SK-N-SH (cell line): Measurements from ENCODE around the gene PAEP. TPM values are rescaled to one million over a fixed set of nuclear protein-coding genes. Genes with fewer than 3 reads are reported as not detected.

Experiments used
- CTCF ChIA-PET: fragments of 300-600, 350-600 bp; formaldehyde crosslinking; extraction: SDS; loops from one replicate; lab custom pipeline; 2021; lab: Yijun Ruan, JAX
- POLR2A ChIA-PET: fragments of 350-600 bp; sonication (Branson Sonifier 250); formaldehyde crosslinking; extraction: SDS; loops from one replicate; lab custom pipeline; 2020; ENCODE audit warnings: antibody characterized with exemption, inconsistent platforms; lab: Yijun Ruan, JAX
- DNase-seq: peaks from one replicate; pipeline ENCODE4 v3.0.0; 2012
- H2AFZ ChIP-seq: fragments of 200-600 bp; sonication (generic); 2 replicates; pipeline ENCODE4 v1.8.1; 2016; ENCODE audit warnings: antibody characterized with exemption, mild to moderate bottlenecking, low read depth
- H3F3A ChIP-seq: fragments of 200-600 bp; sonication (generic); replicated peaks from 2 replicates; pipeline ENCODE3; 2016; ENCODE audit warnings: antibody characterized with exemption, mild to moderate bottlenecking; ENCODE audit not compliant: insufficient read depth
- H3K27ac ChIP-seq, 2 experiments: fragments of 200-500 bp in 1 of 2; fragments of 200-600 bp in 1 of 2; sonication (Bioruptor generic) in 1 of 2; sonication (generic), shearing (Covaris generic) in 1 of 2; 2 replicates each; pipeline versions ENCODE4 v1.5.1 to v1.6.1; 2014 to 2016; ENCODE audit warnings: low read depth in 2 of 2, inconsistent platforms in 1 of 2, low read length in 1 of 2, mild to moderate bottlenecking in 1 of 2, mixed read lengths in 1 of 2
- H3K27me3 ChIP-seq: fragments of 200-600 bp; sonication (generic), shearing (Covaris generic); 2 replicates; pipeline ENCODE4 v1.6.1; 2016; ENCODE audit warnings: mixed run types; ENCODE audit not compliant: insufficient read depth
- H3K36me3 ChIP-seq, 2 experiments: fragments of 200-500 bp in 1 of 2; fragments of 200-600 bp in 1 of 2; sonication (Bioruptor generic) in 1 of 2; sonication (generic) in 1 of 2; replicated peaks in 1 of 2; 2 replicates each; pipeline versions ENCODE3 to v1.5.1; 2014 to 2016; ENCODE audit warnings: low read length in 1 of 2, mild to moderate bottlenecking in 1 of 2; ENCODE audit not compliant: insufficient read depth in 2 of 2, control insufficient read depth in 1 of 2
- H3K4me1 ChIP-seq, 2 experiments: fragments of 200-500 bp in 1 of 2; fragments of 200-600 bp in 1 of 2; sonication (Bioruptor generic) in 1 of 2; sonication (generic), shearing (Covaris generic) in 1 of 2; 2 replicates each; pipeline versions ENCODE4 v1.5.1 to v1.6.1; 2014 to 2016; ENCODE audit warnings: low read depth in 1 of 2, low read length in 1 of 2, mixed run types in 1 of 2; ENCODE audit not compliant: insufficient read depth in 2 of 2, control insufficient read depth in 1 of 2
- H3K4me2 ChIP-seq: fragments of 200-600 bp; sonication (generic), shearing (Covaris generic); 2 replicates; pipeline ENCODE4 v1.6.1; 2017; ENCODE audit warnings: mixed run types
- H3K4me3 ChIP-seq, 2 experiments: fragments of 200-500 bp in 1 of 2; fragments of 200-600 bp in 1 of 2; sonication (Bioruptor generic) in 1 of 2; sonication (generic), shearing (Covaris generic) in 1 of 2; 2 replicates each; pipeline versions ENCODE4 v1.5.1 to v1.8.1; 2014 to 2016; ENCODE audit warnings: low read depth in 2 of 2, inconsistent platforms in 1 of 2, low read length in 1 of 2, mild to moderate bottlenecking in 1 of 2, mixed read lengths in 1 of 2, moderate library complexity in 1 of 2
- H3K79me2 ChIP-seq: fragments of 200-600 bp; sonication (generic); 2 replicates; pipeline ENCODE4 v1.8.1; 2017; ENCODE audit warnings: mild to moderate bottlenecking; ENCODE audit not compliant: insufficient read depth
- H3K9ac ChIP-seq: fragments of 200-600 bp; sonication (generic); 2 replicates; pipeline ENCODE4 v1.6.1; 2017; ENCODE audit warnings: mixed run types
- H3K9me2 ChIP-seq: fragments of 200-600 bp; sonication (generic); 2 replicates; pipeline ENCODE4 v1.6.1; 2017; ENCODE audit warnings: mixed run types
- H3K9me3 ChIP-seq: fragments of 200-600 bp; sonication (generic); 2 replicates; pipeline ENCODE4 v1.6.1; 2017; ENCODE audit warnings: mixed run types, mild to moderate bottlenecking, moderate library complexity
- H4K20me1 ChIP-seq: fragments of 200-600 bp; sonication (generic); 2 replicates; pipeline ENCODE4 v1.6.1; 2017; ENCODE audit warnings: mild to moderate bottlenecking, mixed run types; ENCODE audit not compliant: insufficient read depth
- CHD2 ChIP-seq: fragments of 150-350 bp; IDR thresholded peaks from 2 replicates; pipeline ENCODE4 v1.6.1; 2018; ENCODE audit warnings: low read length; ENCODE audit not compliant: partially characterized antibody
- FOSL2 ChIP-seq: IDR thresholded peaks from 2 replicates; pipeline ENCODE4 v1.4.0; 2012; ENCODE audit warnings: low read depth, mild to moderate bottlenecking, moderate library complexity, borderline replicate concordance
- GABPA ChIP-seq: IDR thresholded peaks from 2 replicates; pipeline ENCODE4 v1.4.0; 2012; ENCODE audit warnings: low read depth, mild to moderate bottlenecking
- MEF2A ChIP-seq: IDR thresholded peaks from 2 replicates; pipeline ENCODE4 v1.4.0; 2012; ENCODE audit warnings: low read depth, borderline replicate concordance
- NFIC ChIP-seq: IDR thresholded peaks from 2 replicates; pipeline ENCODE4 v1.4.0; 2012; ENCODE audit warnings: borderline replicate concordance
- NRF1 ChIP-seq: IDR thresholded peaks from 2 replicates; pipeline ENCODE4 v1.6.1; 2012; ENCODE audit warnings: low read depth, mild to moderate bottlenecking, low read length
- RAD21 ChIP-seq: IDR thresholded peaks from 2 replicates; pipeline ENCODE4 v1.6.1; 2012; ENCODE audit warnings: mild to moderate bottlenecking, low read length
- RCOR1 ChIP-seq: fragments of 150-350 bp; IDR thresholded peaks from 2 replicates; pipeline ENCODE4 v1.6.1; 2017; ENCODE audit warnings: antibody characterized with exemption, low read length
- RXRA ChIP-seq: IDR thresholded peaks from 2 replicates; pipeline ENCODE4 v1.4.0; 2012; ENCODE audit warnings: low read depth, mild to moderate bottlenecking, borderline replicate concordance
- SMC3 ChIP-seq: IDR thresholded peaks from 2 replicates; pipeline ENCODE4 v1.6.1; 2012; ENCODE audit warnings: low read depth, low read length, improper control_type of control experiment
- USF1 ChIP-seq: IDR thresholded peaks from 2 replicates; pipeline ENCODE4 v1.4.0; 2012; ENCODE audit warnings: low read depth, borderline replicate concordance
- WGBS: methylation state at CpG from one replicate; pipeline ENCODE4 v1.1.6; 2017; ENCODE audit warnings: low lambda C conversion rate; 5-methylcytosine and 5-hydroxymethylcytosine counted together
- polyA plus RNA-seq, 3 experiments: library from polyadenylated mRNA; depleted of rRNA; stranded (reverse); fragments of >200 nt; gene quantifications; 2 replicates each; pipeline ENCODE4 v1.2.3, GENCODE V29; 2012
- TF ChIP-seq, protein P1 (sequence below): IDR thresholded peaks from 2 replicates; pipeline ENCODE4 v1.6.1; 2012; ENCODE audit warnings: mild to moderate bottlenecking, low read depth, low read length, moderate library complexity
- TF ChIP-seq, protein P2 (sequence below): fragments of 200-600 bp; sonication (generic); IDR thresholded peaks from 2 replicates; pipeline ENCODE4 v1.6.1; 2017; ENCODE audit warnings: antibody characterized with exemption, mild to moderate bottlenecking, moderate library complexity

Gene PAEP
- polyA plus RNA-seq, 1 of the 3 experiments (the other 2 are of a cell fraction): 0.08 TPM

GRCh38 chr9:135612437-135612836 lies 50.9 kb downstream of the PAEP start:
- no peaks in the 10 kb centered on the region for H3K27me3 ChIP-seq
- TF ChIP-seq RAD21: no peak
- no peak for TF ChIP-seq NFIC
- no peak for TF ChIP-seq GABPA
- TF ChIP-seq, protein P1, sequence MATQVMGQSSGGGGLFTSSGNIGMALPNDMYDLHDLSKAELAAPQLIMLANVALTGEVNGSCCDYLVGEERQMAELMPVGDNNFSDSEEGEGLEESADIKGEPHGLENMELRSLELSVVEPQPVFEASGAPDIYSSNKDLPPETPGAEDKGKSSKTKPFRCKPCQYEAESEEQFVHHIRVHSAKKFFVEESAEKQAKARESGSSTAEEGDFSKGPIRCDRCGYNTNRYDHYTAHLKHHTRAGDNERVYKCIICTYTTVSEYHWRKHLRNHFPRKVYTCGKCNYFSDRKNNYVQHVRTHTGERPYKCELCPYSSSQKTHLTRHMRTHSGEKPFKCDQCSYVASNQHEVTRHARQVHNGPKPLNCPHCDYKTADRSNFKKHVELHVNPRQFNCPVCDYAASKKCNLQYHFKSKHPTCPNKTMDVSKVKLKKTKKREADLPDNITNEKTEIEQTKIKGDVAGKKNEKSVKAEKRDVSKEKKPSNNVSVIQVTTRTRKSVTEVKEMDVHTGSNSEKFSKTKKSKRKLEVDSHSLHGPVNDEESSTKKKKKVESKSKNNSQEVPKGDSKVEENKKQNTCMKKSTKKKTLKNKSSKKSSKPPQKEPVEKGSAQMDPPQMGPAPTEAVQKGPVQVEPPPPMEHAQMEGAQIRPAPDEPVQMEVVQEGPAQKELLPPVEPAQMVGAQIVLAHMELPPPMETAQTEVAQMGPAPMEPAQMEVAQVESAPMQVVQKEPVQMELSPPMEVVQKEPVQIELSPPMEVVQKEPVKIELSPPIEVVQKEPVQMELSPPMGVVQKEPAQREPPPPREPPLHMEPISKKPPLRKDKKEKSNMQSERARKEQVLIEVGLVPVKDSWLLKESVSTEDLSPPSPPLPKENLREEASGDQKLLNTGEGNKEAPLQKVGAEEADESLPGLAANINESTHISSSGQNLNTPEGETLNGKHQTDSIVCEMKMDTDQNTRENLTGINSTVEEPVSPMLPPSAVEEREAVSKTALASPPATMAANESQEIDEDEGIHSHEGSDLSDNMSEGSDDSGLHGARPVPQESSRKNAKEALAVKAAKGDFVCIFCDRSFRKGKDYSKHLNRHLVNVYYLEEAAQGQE: no peak
- no peak for TF ChIP-seq RCOR1
- TF ChIP-seq CHD2: no peak
- TF ChIP-seq SMC3: no peak
- no peak for TF ChIP-seq MEF2A
- TF ChIP-seq, all 33 proteins: peak for 0
- Histone ChIP-seq H3K36me3 (no peaks in the 10 kb centered on the region), H3K9me2 (no peaks in the 10 kb centered on the region), H3K4me3 (no peak overlapping the region), H3K79me2 (no peaks in the 10 kb centered on the region), H3K4me2 (no peak overlapping the region), H4K20me1 (no peaks in the 10 kb centered on the region), H3K9ac (no peak overlapping the region), H3K4me1 (peaks cover 0 to 18% of the 10 kb centered on the region in 2 experiments; a peak in 1 of 4 replicates), H2AFZ (no peak overlapping the region), H3K27ac (no peak overlapping the region), H3K9me3 (no peaks in the 10 kb centered on the region), H3F3A (no peaks in the 10 kb centered on the region)
- POLR2A ChIA-PET: no interaction called here
- 92% methylated on average over 2 of the region's 8 CpGs for WGBS
- peak; percentile 17 for DNase-seq
- CTCF ChIA-PET: interaction anchor here (4.6 kb wide), 1 partner anchor 9 kb away, joined by 44 read pairs; no protein-coding TSS in a partner anchor

- CTCF ChIA-PET: interaction anchor here (4.6 kb wide), 1 partner anchor 10 kb away, joined by 44 read pairs; no protein-coding TSS in a partner anchor
Observed at GRCh38 chr9:135612981-135613910, 51.7 kb downstream of the PAEP start.

More at GRCh38 chr9:135612981-135613910, 51.7 kb downstream of the PAEP start:
- 44% methylated on average over 13 of the region's 24 CpGs for WGBS
- no peak overlapping the region for H3K9ac ChIP-seq
- H3K9me3 ChIP-seq: no peaks in the 10 kb centered on the region
- H3K79me2 ChIP-seq: no peaks in the 10 kb centered on the region
- peak; percentile 46 for DNase-seq
- H4K20me1 ChIP-seq: no peaks in the 10 kb centered on the region
- no peaks in the 10 kb centered on the region for H3K36me3 ChIP-seq
- TF ChIP-seq RXRA (no peak), NRF1 (no peak), USF1 (no peak), FOSL2 (no peak)
- TF ChIP-seq, protein P2, sequence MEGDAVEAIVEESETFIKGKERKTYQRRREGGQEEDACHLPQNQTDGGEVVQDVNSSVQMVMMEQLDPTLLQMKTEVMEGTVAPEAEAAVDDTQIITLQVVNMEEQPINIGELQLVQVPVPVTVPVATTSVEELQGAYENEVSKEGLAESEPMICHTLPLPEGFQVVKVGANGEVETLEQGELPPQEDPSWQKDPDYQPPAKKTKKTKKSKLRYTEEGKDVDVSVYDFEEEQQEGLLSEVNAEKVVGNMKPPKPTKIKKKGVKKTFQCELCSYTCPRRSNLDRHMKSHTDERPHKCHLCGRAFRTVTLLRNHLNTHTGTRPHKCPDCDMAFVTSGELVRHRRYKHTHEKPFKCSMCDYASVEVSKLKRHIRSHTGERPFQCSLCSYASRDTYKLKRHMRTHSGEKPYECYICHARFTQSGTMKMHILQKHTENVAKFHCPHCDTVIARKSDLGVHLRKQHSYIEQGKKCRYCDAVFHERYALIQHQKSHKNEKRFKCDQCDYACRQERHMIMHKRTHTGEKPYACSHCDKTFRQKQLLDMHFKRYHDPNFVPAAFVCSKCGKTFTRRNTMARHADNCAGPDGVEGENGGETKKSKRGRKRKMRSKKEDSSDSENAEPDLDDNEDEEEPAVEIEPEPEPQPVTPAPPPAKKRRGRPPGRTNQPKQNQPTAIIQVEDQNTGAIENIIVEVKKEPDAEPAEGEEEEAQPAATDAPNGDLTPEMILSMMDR: no peak
- TF ChIP-seq, all 33 proteins: peak for 0
- H3K4me2 ChIP-seq: no peak overlapping the region
- H3F3A ChIP-seq: no peaks in the 10 kb centered on the region
- H3K27ac ChIP-seq: no peak overlapping the region
- H3K9me2 ChIP-seq: no peaks in the 10 kb centered on the region
- POLR2A ChIA-PET: no interaction called here
- peaks cover 0 to 11% of the 10 kb centered on the region in 2 experiments; a peak in 1 of 4 replicates for H3K4me1 ChIP-seq
- H2AFZ ChIP-seq: no peak overlapping the region
- no peaks in the 10 kb centered on the region for H3K27me3 ChIP-seq
- no peak overlapping the region for H3K4me3 ChIP-seq
